ENCODE measurements around the gene PACRGL. TPM values are rescaled to one million over a fixed set of nuclear protein-coding genes. Genes with fewer than 3 reads are reported as not detected.

PACRGL gene
- total and polyA plus RNA-seq, 9 of the 15 experiments (the other 6 are each of a cell fraction or from before 2014, with no cell fraction given) = 6.6 to 55.0 (median 27.5) TPM

DNA sequence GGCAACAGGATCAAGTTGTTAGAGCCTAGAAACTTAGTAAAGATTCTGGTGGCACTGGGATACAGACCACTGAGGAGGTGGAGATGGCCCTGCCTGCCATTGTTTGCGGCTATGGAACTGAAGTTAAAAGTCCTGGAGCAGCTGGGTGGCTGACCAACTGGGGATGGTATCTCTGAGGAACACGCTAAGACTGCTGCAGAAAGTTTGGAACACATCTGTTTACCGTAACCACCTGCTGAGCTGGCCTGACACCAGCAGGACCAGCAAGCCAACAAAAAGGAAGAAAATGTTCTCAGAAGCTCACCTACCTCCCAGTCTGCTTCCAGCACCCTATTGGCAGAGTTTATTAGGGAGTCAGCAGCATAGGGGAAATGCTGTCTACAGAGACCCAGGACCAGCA is 17.4 kb upstream of the PACRGL start (continued):
- TF ChIP-seq, protein P1, sequence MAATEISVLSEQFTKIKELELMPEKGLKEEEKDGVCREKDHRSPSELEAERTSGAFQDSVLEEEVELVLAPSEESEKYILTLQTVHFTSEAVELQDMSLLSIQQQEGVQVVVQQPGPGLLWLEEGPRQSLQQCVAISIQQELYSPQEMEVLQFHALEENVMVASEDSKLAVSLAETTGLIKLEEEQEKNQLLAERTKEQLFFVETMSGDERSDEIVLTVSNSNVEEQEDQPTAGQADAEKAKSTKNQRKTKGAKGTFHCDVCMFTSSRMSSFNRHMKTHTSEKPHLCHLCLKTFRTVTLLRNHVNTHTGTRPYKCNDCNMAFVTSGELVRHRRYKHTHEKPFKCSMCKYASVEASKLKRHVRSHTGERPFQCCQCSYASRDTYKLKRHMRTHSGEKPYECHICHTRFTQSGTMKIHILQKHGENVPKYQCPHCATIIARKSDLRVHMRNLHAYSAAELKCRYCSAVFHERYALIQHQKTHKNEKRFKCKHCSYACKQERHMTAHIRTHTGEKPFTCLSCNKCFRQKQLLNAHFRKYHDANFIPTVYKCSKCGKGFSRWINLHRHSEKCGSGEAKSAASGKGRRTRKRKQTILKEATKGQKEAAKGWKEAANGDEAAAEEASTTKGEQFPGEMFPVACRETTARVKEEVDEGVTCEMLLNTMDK (IDR thresholded peaks at IDR 0.05; ENCODE audit: borderline replicate concordance, insufficient read depth, low read depth, low read length, poor library complexity, severe bottlenecking) = no peak

DNA sequence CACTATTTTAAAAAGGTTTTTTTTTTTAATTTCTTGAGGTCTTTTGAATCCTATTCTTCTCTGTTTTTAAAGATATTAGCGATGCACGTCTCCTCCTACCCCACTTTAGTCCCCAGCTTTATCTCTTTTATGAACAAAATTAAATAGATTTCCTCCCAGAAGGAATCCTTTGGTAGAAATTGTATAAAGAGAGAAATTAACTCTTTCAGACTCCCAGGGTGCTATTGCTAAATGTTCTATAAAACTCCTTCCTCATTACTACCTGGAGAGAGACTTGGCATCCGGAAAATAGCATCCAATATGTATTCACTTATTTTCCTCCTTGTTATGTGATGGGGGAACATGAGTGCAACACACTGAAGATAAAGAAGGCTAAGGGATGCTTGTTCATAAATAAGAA is 16.5 kb upstream of the PACRGL start:
- BruUV-seq (replicated peaks) = no TSS peak
- TF ChIP-seq, protein P2, sequence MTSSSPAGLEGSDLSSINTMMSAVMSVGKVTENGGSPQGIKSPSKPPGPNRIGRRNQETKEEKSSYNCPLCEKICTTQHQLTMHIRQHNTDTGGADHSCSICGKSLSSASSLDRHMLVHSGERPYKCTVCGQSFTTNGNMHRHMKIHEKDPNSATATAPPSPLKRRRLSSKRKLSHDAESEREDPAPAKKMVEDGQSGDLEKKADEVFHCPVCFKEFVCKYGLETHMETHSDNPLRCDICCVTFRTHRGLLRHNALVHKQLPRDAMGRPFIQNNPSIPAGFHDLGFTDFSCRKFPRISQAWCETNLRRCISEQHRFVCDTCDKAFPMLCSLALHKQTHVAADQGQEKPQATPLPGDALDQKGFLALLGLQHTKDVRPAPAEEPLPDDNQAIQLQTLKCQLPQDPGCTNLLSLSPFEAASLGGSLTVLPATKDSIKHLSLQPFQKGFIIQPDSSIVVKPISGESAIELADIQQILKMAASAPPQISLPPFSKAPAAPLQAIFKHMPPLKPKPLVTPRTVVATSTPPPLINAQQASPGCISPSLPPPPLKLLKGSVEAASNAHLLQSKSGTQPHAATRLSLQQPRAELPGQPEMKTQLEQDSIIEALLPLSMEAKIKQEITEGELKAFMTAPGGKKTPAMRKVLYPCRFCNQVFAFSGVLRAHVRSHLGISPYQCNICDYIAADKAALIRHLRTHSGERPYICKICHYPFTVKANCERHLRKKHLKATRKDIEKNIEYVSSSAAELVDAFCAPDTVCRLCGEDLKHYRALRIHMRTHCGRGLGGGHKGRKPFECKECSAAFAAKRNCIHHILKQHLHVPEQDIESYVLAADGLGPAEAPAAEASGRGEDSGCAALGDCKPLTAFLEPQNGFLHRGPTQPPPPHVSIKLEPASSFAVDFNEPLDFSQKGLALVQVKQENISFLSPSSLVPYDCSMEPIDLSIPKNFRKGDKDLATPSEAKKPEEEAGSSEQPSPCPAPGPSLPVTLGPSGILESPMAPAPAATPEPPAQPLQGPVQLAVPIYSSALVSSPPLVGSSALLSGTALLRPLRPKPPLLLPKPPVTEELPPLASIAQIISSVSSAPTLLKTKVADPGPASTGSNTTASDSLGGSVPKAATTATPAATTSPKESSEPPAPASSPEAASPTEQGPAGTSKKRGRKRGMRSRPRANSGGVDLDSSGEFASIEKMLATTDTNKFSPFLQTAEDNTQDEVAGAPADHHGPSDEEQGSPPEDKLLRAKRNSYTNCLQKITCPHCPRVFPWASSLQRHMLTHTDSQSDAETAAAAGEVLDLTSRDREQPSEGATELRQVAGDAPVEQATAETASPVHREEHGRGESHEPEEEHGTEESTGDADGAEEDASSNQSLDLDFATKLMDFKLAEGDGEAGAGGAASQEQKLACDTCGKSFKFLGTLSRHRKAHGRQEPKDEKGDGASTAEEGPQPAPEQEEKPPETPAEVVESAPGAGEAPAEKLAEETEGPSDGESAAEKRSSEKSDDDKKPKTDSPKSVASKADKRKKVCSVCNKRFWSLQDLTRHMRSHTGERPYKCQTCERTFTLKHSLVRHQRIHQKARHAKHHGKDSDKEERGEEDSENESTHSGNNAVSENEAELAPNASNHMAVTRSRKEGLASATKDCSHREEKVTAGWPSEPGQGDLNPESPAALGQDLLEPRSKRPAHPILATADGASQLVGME (CRISPR knock-in tag; IDR thresholded peaks at IDR 0.05) = no peak
- TF ChIP-seq, protein P3, sequence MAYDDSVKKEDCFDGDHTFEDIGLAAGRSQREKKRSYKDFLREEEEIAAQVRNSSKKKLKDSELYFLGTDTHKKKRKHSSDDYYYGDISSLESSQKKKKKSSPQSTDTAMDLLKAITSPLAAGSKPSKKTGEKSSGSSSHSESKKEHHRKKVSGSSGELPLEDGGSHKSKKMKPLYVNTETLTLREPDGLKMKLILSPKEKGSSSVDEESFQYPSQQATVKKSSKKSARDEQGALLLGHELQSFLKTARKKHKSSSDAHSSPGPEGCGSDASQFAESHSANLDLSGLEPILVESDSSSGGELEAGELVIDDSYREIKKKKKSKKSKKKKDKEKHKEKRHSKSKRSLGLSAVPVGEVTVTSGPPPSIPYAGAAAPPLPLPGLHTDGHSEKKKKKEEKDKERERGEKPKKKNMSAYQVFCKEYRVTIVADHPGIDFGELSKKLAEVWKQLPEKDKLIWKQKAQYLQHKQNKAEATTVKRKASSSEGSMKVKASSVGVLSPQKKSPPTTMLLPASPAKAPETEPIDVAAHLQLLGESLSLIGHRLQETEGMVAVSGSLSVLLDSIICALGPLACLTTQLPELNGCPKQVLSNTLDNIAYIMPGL (CRISPR knock-in tag; IDR thresholded peaks at IDR 0.05) = no peak
- TF ChIP-seq ARHGAP35 (IDR thresholded peaks at IDR 0.05; ENCODE audit: partially characterized antibody) = no peak
- no peak for TF ChIP-seq ZNF586 (CRISPR knock-in tag; conservative IDR thresholded peaks at IDR 0.05)
- no peak for TF ChIP-seq CCAR2 (IDR thresholded peaks at IDR 0.05; ENCODE audit: low read depth, low read length)
- no peak for TF ChIP-seq CTBP1 (IDR thresholded peaks at IDR 0.05; ENCODE audit: borderline replicate concordance)
- TF ChIP-seq FOXK2 (conservative IDR thresholded peaks at IDR 0.05 in 1 of 2, IDR thresholded peaks at IDR 0.05 in 1 of 2; ENCODE audit: low read depth in 2 of 2) = no peak
- TF ChIP-seq RAD51 (IDR thresholded peaks at IDR 0.05; ENCODE audit: borderline replicate concordance, low read depth) = no peak
- TF ChIP-seq, protein P4, sequence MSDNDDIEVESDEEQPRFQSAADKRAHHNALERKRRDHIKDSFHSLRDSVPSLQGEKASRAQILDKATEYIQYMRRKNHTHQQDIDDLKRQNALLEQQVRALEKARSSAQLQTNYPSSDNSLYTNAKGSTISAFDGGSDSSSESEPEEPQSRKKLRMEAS (CRISPR knock-in tag; IDR thresholded peaks at IDR 0.05) = no peak
- no peak for TF ChIP-seq ZNF212 (CRISPR knock-in tag; IDR thresholded peaks at IDR 0.05)

More for the DNA sequence above, 16.5 kb upstream of the PACRGL start:
- no peak overlapping the region for H3K27ac ChIP-seq (ENCODE audit: extremely low read depth, low read depth, low read length)
- H3K79me2 ChIP-seq (ENCODE audit: control insufficient read depth, insufficient read depth, low read length) = no peaks in the 10 kb centered on the region
- POLR2A ChIA-PET = no interaction called here
- FAIRE-seq (no peak), ATAC-seq (no peak), DNase-seq (ENCODE audit: extremely low read depth in 1 of 4, low spot score in 3 of 4) (no peak)
- WGBS (ENCODE audit: insufficient coverage, low coverage, missing lambda C conversion rate) = 0% methylated on average over 3 of the region's 3 CpGs
- no peaks in the 10 kb centered on the region for H3K9me1 ChIP-seq (ENCODE audit: control insufficient read depth, insufficient read depth, low read length)
- intact Hi-C loops (cut with micrococcal nuclease) (loop anchor here (2.0 to 10.0 kb wide), 3 partner anchors 139 to 1995 kb away; no protein-coding TSS in a partner anchor), in situ Hi-C loops (cut with MboI) (loop anchor here (25.0 kb wide), 1 partner anchor 1996 kb away; no protein-coding TSS in a partner anchor)
- no peaks in the 10 kb centered on the region; a peak in 1 of 5 replicates for H3K27me3 ChIP-seq (ENCODE audit: control insufficient read depth in 2 of 2, insufficient read depth in 2 of 2, low read length in 2 of 2)
- H3K9ac ChIP-seq (ENCODE audit: insufficient read depth in 1 of 2, low read depth in 2 of 2, low read length in 2 of 2) = no peak overlapping the region
- no peak overlapping the region for H3K4me2 ChIP-seq (ENCODE audit: insufficient read depth, low read length)
- no peaks in the 10 kb centered on the region for H3K4me1 ChIP-seq (replicated peaks in 1 of 2; ENCODE audit: control insufficient read depth in 2 of 2, insufficient read depth in 2 of 2, low read length in 2 of 2)
- no peaks in the 10 kb centered on the region for H3K9me3 ChIP-seq (replicated peaks; ENCODE audit: control insufficient read depth, insufficient read depth, low read depth, low read length)
- H4K20me1 ChIP-seq (replicated peaks; ENCODE audit: control insufficient read depth, insufficient read depth, low read length) = no peaks in the 10 kb centered on the region
- H3K4me3 ChIP-seq = no peak overlapping the region
- no peak overlapping the region for H2AFZ ChIP-seq (ENCODE audit: low read depth, low read length)
- no peaks in the 10 kb centered on the region for H3K36me3 ChIP-seq (ENCODE audit: control insufficient read depth, insufficient read depth, low read length)
- CTCF ChIA-PET (ENCODE audit: low intra/inter-chr PET ratio) = interaction anchor here (2.5 kb wide), 1 partner anchor 262 kb away, joined by 8 read pairs; no protein-coding TSS in a partner anchor
